ENCODE data around the gene NUMB. TPM values are rescaled to one million over a fixed set of nuclear protein-coding genes. Genes with fewer than 3 reads are reported as not detected.

Gene NUMB
- total RNA-seq, 1 experiment from 2014 or later: 22.2 TPM

DNA sequence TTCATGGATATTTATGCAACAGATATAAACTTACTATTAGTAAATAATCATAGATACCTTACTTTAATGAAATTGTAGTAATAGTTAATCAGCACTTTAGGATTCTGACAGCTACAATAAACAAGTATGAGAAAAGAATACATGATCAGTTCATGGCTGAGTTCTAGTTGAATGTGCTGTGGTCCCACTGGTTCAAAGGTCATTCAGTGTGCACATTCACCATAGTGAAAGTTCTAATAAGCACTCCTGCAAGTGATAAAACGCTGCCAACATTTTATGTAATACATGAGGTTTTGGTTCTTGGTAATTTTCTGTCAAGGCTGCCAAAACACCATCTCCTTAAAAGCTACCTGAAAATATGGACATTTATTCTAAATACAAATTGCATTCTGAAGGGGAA, 92.6 kb downstream of the NUMB start:
- Histone ChIP-seq H3K79me2 (ENCODE audit: low read length) (no peaks in the 10 kb centered on the region), H3K4me2 (ENCODE audit: low read length) (no peak overlapping the region), H4K20me1 (ENCODE audit: low read length) (no peaks in the 10 kb centered on the region), H3K4me3 (ENCODE audit: low read length) (no peak overlapping the region), H3K27ac (ENCODE audit: low read length) (no peak overlapping the region), H3K9me2 (replicated peaks; ENCODE audit: low read length) (no peaks in the 10 kb centered on the region), H2AFZ (ENCODE audit: low read length) (no peak overlapping the region), H3K9me3 (ENCODE audit: low read length) (no peaks in the 10 kb centered on the region), H3K4me1 (ENCODE audit: insufficient read depth, low read length) (no peaks in the 10 kb centered on the region), H3K9ac (ENCODE audit: low read length) (no peak overlapping the region), H3F3A (ENCODE audit: low read length, unreplicated experiment) (no peaks in the 10 kb centered on the region), H3K36me3 (ENCODE audit: low read depth, low read length) (no peaks in the 10 kb centered on the region), H3K27me3 (ENCODE audit: low read length) (no peaks in the 10 kb centered on the region)
- CTCF ChIA-PET: interaction anchor here (0.6 kb wide), 1 partner anchor 135 kb away, joined by 7 read pairs; no protein-coding TSS in a partner anchor
- TF ChIP-seq EZH2 (IDR thresholded peaks at IDR 0.05; ENCODE audit: low read length, unreplicated experiment): no peak
- TF ChIP-seq, protein P1, sequence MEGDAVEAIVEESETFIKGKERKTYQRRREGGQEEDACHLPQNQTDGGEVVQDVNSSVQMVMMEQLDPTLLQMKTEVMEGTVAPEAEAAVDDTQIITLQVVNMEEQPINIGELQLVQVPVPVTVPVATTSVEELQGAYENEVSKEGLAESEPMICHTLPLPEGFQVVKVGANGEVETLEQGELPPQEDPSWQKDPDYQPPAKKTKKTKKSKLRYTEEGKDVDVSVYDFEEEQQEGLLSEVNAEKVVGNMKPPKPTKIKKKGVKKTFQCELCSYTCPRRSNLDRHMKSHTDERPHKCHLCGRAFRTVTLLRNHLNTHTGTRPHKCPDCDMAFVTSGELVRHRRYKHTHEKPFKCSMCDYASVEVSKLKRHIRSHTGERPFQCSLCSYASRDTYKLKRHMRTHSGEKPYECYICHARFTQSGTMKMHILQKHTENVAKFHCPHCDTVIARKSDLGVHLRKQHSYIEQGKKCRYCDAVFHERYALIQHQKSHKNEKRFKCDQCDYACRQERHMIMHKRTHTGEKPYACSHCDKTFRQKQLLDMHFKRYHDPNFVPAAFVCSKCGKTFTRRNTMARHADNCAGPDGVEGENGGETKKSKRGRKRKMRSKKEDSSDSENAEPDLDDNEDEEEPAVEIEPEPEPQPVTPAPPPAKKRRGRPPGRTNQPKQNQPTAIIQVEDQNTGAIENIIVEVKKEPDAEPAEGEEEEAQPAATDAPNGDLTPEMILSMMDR (conservative IDR thresholded peaks at IDR 0.05; ENCODE audit: low read depth, low read length): no peak
- no peak for TF ChIP-seq EZH2phosphoT487 (IDR thresholded peaks at IDR 0.05; ENCODE audit: borderline replicate concordance, low read length)
- intact Hi-C loops (cut with micrococcal nuclease): no loop called here
- DNase-seq: no peak
- no peak for ATAC-seq
- TSS peak; percentile 19 for BruUV-seq (replicated peaks)
- POLR2A ChIA-PET (ENCODE audit: unreplicated experiment): interaction anchor here (0.6 kb wide), 1 partner anchor 378 kb away, joined by 7 read pairs; no protein-coding TSS in a partner anchor

DNA sequence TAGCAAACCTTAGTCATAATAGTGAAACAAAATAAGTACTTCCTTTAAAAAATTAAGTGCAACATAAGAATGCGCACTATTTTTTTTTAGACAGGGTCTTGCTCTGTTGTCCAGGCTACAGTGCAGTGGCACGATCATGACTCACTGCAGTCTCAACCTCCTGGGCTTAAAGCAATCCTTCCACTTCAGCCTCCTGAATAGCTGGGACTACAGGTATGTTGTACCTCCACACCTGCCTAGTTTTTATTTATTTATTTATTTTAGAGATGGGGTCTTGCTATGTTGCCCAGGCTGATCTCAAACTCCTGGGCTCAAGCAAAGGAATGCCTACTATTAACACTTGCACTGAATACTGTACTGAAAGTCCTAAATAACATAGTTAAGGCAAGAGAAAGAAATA, 93.8 kb downstream of the NUMB start:
- Histone ChIP-seq H3K4me3 (ENCODE audit: low read length) (no peak overlapping the region), H3K27ac (ENCODE audit: low read length) (no peak overlapping the region), H3K36me3 (ENCODE audit: low read depth, low read length) (no peaks in the 10 kb centered on the region), H3F3A (ENCODE audit: low read length, unreplicated experiment) (no peaks in the 10 kb centered on the region), H3K9me3 (ENCODE audit: low read length) (no peaks in the 10 kb centered on the region), H3K27me3 (ENCODE audit: low read length) (no peaks in the 10 kb centered on the region), H3K9me2 (replicated peaks; ENCODE audit: low read length) (no peaks in the 10 kb centered on the region), H4K20me1 (ENCODE audit: low read length) (no peaks in the 10 kb centered on the region), H2AFZ (ENCODE audit: low read length) (no peak overlapping the region), H3K9ac (ENCODE audit: low read length) (no peak overlapping the region), H3K4me2 (ENCODE audit: low read length) (no peak overlapping the region), H3K4me1 (ENCODE audit: insufficient read depth, low read length) (no peaks in the 10 kb centered on the region), H3K79me2 (ENCODE audit: low read length) (no peaks in the 10 kb centered on the region)
- CTCF ChIA-PET: no interaction called here
- BruUV-seq (replicated peaks): no TSS peak
- DNase-seq (no peak), ATAC-seq (no peak)
- intact Hi-C loops (cut with micrococcal nuclease): loop anchor here (1.0 kb wide), 1 partner anchor 17 kb away; no protein-coding TSS in a partner anchor
- POLR2A ChIA-PET (ENCODE audit: unreplicated experiment): no interaction called here
- TF ChIP-seq EZH2phosphoT487 (IDR thresholded peaks at IDR 0.05; ENCODE audit: borderline replicate concordance, low read length) (no peak), EZH2 (IDR thresholded peaks at IDR 0.05; ENCODE audit: low read length, unreplicated experiment) (no peak)
- TF ChIP-seq, protein P1 (conservative IDR thresholded peaks at IDR 0.05; ENCODE audit: low read depth, low read length): no peak

DNA sequence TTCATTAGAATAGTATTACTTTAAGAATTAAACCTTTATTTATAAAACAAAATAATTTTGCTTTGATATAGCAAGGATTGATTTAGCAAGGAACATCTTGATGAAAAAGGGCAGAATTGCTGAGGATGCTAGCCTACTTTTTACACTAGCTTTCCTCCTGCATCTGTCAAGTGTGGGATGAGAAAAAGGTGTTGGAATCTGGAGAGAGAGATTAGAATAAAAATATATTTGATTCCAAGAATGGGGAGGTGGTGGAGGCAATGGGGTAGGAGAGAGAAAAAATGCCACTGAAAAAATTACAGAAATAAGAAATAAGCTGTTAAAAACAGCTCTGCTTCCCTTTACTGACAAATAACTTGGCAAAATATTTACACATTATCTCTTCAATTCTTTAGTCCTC, 98.9 kb downstream of the NUMB start:
- no TSS peak for BruUV-seq (replicated peaks)
- Histone ChIP-seq H3K9me2 (replicated peaks; ENCODE audit: low read length) (no peaks in the 10 kb centered on the region), H2AFZ (ENCODE audit: low read length) (no peak overlapping the region), H3K27ac (ENCODE audit: low read length) (no peak overlapping the region), H3K36me3 (ENCODE audit: low read depth, low read length) (no peaks in the 10 kb centered on the region), H3K4me2 (ENCODE audit: low read length) (no peak overlapping the region), H3K4me3 (ENCODE audit: low read length) (no peak overlapping the region), H3K4me1 (ENCODE audit: insufficient read depth, low read length) (no peaks in the 10 kb centered on the region), H3K9me3 (ENCODE audit: low read length) (no peaks in the 10 kb centered on the region), H3K9ac (ENCODE audit: low read length) (no peak overlapping the region), H3F3A (ENCODE audit: low read length, unreplicated experiment) (no peaks in the 10 kb centered on the region), H3K79me2 (ENCODE audit: low read length) (no peaks in the 10 kb centered on the region), H4K20me1 (ENCODE audit: low read length) (no peaks in the 10 kb centered on the region), H3K27me3 (ENCODE audit: low read length) (no peaks in the 10 kb centered on the region)
- ATAC-seq (no peak), DNase-seq (no peak)
- no peak for TF ChIP-seq EZH2phosphoT487 (IDR thresholded peaks at IDR 0.05; ENCODE audit: borderline replicate concordance, low read length)
- TF ChIP-seq, protein P1 (conservative IDR thresholded peaks at IDR 0.05; ENCODE audit: low read depth, low read length): no peak
- TF ChIP-seq EZH2 (IDR thresholded peaks at IDR 0.05; ENCODE audit: low read length, unreplicated experiment): no peak
- POLR2A ChIA-PET (ENCODE audit: unreplicated experiment): no interaction called here
- CTCF ChIA-PET: no interaction called here
- intact Hi-C loops (cut with micrococcal nuclease): no loop called here
